ENCODE measurements around the gene TEX29.

- TF ChIP-seq CTCF (IDR thresholded peaks at IDR 0.05) = no peak
- no peak for TF ChIP-seq POLR2A (IDR thresholded peaks at IDR 0.05)
Measured at GRCh38 chr13:111283991-111284390, 36.5 kb upstream of the TEX29 start.
